ENCODE measurements around the gene NOL12.

GRCh38 chr22:37672920-37673455 lies 13.2 kb upstream of the NOL12 start:
- TF ChIP-seq CTCF (IDR thresholded peaks at IDR 0.05; ENCODE audit: poor library complexity, severe bottlenecking) (no peak), POLR2AphosphoS5 (IDR thresholded peaks at IDR 0.05) (no peak), EP300 (conservative IDR thresholded peaks at IDR 0.05; ENCODE audit: poor library complexity, severe bottlenecking) (no peak), REST (IDR thresholded peaks at IDR 0.05; ENCODE audit: borderline replicate concordance) (no peak), TAF1 (IDR thresholded peaks at IDR 0.05; ENCODE audit: low read depth) (no peak), EZH2 (IDR thresholded peaks at IDR 0.05; ENCODE audit: borderline replicate concordance, insufficient read depth, low read length, poor library complexity, severe bottlenecking) (no peak)
